ENCODE data around the gene AKR1B1. TPM values are rescaled to one million over a fixed set of nuclear protein-coding genes. Genes with fewer than 3 reads are reported as not detected.

AKR1B1 gene
- total RNA-seq, 1 experiment from 2014 or later, result 1.6 TPM

DNA sequence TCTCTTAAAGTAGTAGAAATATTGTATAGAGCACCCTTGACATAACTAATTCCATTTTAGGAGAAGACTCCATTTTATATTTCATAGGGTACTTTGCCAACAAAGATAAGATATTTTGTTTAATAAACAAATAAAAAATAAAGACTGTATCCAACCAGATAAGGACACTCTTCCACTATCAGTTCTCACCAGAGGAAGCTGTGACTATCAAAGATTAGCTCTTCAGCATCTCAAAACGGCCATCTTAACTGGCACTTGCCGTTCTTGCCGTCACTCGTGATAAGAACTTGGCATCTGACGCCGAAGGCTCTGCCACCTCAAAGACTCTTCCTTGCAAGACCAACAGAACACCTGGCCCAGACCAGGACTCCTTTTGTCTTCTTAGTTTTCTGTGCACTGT is 26.3 kb upstream of the AKR1B1 start:
- H3K4me2 ChIP-seq (ENCODE audit: low read length), result no peak overlapping the region
- ATAC-seq (no peak), DNase-seq (no peak)
- H3K36me3 ChIP-seq (ENCODE audit: low read depth, low read length), result no peaks in the 10 kb centered on the region
- intact Hi-C loops (cut with micrococcal nuclease), result no loop called here
- CTCF ChIA-PET, result no interaction called here
- no peaks in the 10 kb centered on the region for H3K79me2 ChIP-seq (ENCODE audit: low read length)
- no peaks in the 10 kb centered on the region for H3K9me3 ChIP-seq (ENCODE audit: low read length)
- BruUV-seq (replicated peaks), result no TSS peak
- no peaks in the 10 kb centered on the region for H3K9me2 ChIP-seq (replicated peaks; ENCODE audit: low read length)
- no peak overlapping the region for H3K4me3 ChIP-seq (ENCODE audit: low read length)
- H4K20me1 ChIP-seq (ENCODE audit: low read length), result no peaks in the 10 kb centered on the region
- no peaks in the 10 kb centered on the region for H3K27me3 ChIP-seq (ENCODE audit: low read length)
- H2AFZ ChIP-seq (ENCODE audit: low read length), result no peak overlapping the region
- no peaks in the 10 kb centered on the region for H3F3A ChIP-seq (ENCODE audit: low read length, unreplicated experiment)
- TF ChIP-seq EZH2 (IDR thresholded peaks at IDR 0.05; ENCODE audit: low read length, unreplicated experiment) (no peak), EZH2phosphoT487 (IDR thresholded peaks at IDR 0.05; ENCODE audit: borderline replicate concordance, low read length) (no peak)
- TF ChIP-seq, protein P1, sequence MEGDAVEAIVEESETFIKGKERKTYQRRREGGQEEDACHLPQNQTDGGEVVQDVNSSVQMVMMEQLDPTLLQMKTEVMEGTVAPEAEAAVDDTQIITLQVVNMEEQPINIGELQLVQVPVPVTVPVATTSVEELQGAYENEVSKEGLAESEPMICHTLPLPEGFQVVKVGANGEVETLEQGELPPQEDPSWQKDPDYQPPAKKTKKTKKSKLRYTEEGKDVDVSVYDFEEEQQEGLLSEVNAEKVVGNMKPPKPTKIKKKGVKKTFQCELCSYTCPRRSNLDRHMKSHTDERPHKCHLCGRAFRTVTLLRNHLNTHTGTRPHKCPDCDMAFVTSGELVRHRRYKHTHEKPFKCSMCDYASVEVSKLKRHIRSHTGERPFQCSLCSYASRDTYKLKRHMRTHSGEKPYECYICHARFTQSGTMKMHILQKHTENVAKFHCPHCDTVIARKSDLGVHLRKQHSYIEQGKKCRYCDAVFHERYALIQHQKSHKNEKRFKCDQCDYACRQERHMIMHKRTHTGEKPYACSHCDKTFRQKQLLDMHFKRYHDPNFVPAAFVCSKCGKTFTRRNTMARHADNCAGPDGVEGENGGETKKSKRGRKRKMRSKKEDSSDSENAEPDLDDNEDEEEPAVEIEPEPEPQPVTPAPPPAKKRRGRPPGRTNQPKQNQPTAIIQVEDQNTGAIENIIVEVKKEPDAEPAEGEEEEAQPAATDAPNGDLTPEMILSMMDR (conservative IDR thresholded peaks at IDR 0.05; ENCODE audit: low read depth, low read length), result no peak
- POLR2A ChIA-PET (ENCODE audit: unreplicated experiment), result no interaction called here
- peaks cover 11% of the 10 kb centered on the region for H3K4me1 ChIP-seq (ENCODE audit: insufficient read depth, low read length)
- no peak overlapping the region for H3K9ac ChIP-seq (ENCODE audit: low read length)
- no peak overlapping the region for H3K27ac ChIP-seq (ENCODE audit: low read length)

DNA sequence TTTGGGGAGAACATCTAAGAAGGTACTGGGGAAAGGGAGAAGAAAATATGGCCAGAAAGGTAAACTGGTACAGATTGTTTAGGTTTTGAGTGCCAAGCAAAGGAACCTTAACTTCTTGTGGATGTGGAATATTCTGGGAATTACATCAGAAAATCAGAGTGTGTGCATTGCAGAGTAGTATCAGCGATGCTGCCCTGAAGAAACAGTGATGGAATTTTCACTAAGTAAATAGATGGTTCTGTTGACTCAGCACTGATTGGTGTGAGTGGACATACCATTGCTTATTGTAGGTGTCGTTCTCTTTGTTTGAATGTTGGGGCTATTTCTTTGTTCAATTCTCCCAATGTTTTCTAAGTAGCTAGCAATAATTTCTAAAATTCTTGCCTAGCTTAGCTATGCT is 24.4 kb upstream of the AKR1B1 start:
- Histone ChIP-seq H3K9ac (ENCODE audit: low read length) (no peak overlapping the region), H3K27me3 (ENCODE audit: low read length) (no peaks in the 10 kb centered on the region), H3K9me3 (ENCODE audit: low read length) (no peaks in the 10 kb centered on the region), H3K36me3 (ENCODE audit: low read depth, low read length) (no peaks in the 10 kb centered on the region), H3K9me2 (replicated peaks; ENCODE audit: low read length) (no peaks in the 10 kb centered on the region), H2AFZ (ENCODE audit: low read length) (no peak overlapping the region), H3K4me2 (ENCODE audit: low read length) (no peak overlapping the region), H3K79me2 (ENCODE audit: low read length) (no peaks in the 10 kb centered on the region), H3K4me3 (ENCODE audit: low read length) (no peak overlapping the region), H4K20me1 (ENCODE audit: low read length) (no peaks in the 10 kb centered on the region), H3K4me1 (ENCODE audit: insufficient read depth, low read length) (peaks cover 16% of the 10 kb centered on the region), H3F3A (ENCODE audit: low read length, unreplicated experiment) (no peaks in the 10 kb centered on the region), H3K27ac (ENCODE audit: low read length) (no peak overlapping the region)
- DNase-seq (no peak), ATAC-seq (no peak)
- ChIA-PET CTCF (no interaction called here), POLR2A (ENCODE audit: unreplicated experiment) (interaction anchor here (0.6 kb wide), 1 partner anchor 82 kb away, joined by 3 read pairs; no protein-coding TSS in a partner anchor)
- no TSS peak for BruUV-seq (replicated peaks)
- TF ChIP-seq, protein P1 (conservative IDR thresholded peaks at IDR 0.05; ENCODE audit: low read depth, low read length), result no peak
- TF ChIP-seq EZH2phosphoT487 (IDR thresholded peaks at IDR 0.05; ENCODE audit: borderline replicate concordance, low read length) (no peak), EZH2 (IDR thresholded peaks at IDR 0.05; ENCODE audit: low read length, unreplicated experiment) (no peak)
- intact Hi-C loops (cut with micrococcal nuclease), result no loop called here

DNA sequence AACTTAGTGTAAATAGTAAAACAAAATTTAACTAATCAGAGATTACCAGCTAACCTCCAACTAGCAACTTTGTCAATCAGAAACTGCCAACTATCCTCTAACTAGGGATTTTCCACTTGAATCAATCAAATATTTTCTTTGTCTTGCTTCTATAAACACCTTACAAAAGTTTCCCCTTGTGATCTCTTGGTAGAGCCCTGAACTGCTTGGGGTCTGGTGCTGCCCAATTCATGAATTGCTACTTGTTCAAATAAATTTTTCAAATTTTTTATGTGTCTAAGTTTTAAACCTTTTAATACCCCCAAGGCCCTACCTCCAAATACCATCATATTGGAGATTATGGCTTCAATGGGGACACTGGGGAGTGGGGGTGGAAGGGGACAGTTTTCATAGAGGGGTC is 24.0 kb upstream of the AKR1B1 start:
- DNase-seq (no peak), ATAC-seq (no peak)
- Histone ChIP-seq H3K4me2 (ENCODE audit: low read length) (no peak overlapping the region), H3K4me1 (ENCODE audit: insufficient read depth, low read length) (peaks cover 16% of the 10 kb centered on the region), H3K27ac (ENCODE audit: low read length) (no peak overlapping the region), H3K9me3 (ENCODE audit: low read length) (no peaks in the 10 kb centered on the region), H3K4me3 (ENCODE audit: low read length) (no peak overlapping the region), H2AFZ (ENCODE audit: low read length) (no peak overlapping the region), H4K20me1 (ENCODE audit: low read length) (no peaks in the 10 kb centered on the region), H3K27me3 (ENCODE audit: low read length) (no peaks in the 10 kb centered on the region), H3F3A (ENCODE audit: low read length, unreplicated experiment) (no peaks in the 10 kb centered on the region), H3K9ac (ENCODE audit: low read length) (no peak overlapping the region), H3K9me2 (replicated peaks; ENCODE audit: low read length) (no peaks in the 10 kb centered on the region), H3K36me3 (ENCODE audit: low read depth, low read length) (no peaks in the 10 kb centered on the region), H3K79me2 (ENCODE audit: low read length) (no peaks in the 10 kb centered on the region)
- TF ChIP-seq EZH2 (IDR thresholded peaks at IDR 0.05; ENCODE audit: low read length, unreplicated experiment), result no peak
- no peak for TF ChIP-seq EZH2phosphoT487 (IDR thresholded peaks at IDR 0.05; ENCODE audit: borderline replicate concordance, low read length)
- TF ChIP-seq, protein P1 (conservative IDR thresholded peaks at IDR 0.05; ENCODE audit: low read depth, low read length), result no peak
- intact Hi-C loops (cut with micrococcal nuclease), result no loop called here
- ChIA-PET CTCF (no interaction called here), POLR2A (ENCODE audit: unreplicated experiment) (interaction anchor here (0.6 kb wide), 1 partner anchor 83 kb away, joined by 3 read pairs; no protein-coding TSS in a partner anchor)
- BruUV-seq (replicated peaks), result no TSS peak
